ENCODE results near the gene NRN1L.
A peak's percentile ranks its signal among the peaks of the same experiment; 100 is the strongest.

DNA sequence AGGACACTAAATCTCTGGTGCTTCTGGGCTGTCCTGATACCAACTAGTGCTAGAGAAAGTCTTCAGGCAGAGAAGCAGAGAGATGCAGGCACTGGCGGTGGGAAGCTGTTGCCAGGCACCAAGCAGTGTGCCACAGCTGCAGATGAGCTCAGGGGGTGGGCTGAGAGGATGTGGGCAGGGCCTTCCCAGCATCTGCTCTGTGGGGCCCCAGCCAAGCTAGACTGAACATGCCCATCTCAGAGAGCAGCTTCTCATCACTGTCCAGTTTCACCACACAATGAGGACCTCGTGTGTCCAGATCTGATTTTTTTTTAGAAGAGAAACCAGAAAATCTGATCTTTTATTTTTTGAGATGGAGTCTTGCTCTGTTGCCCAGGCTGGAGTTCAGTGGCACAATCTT lies 25.5 kb downstream of the NRN1L start:
- TF ChIP-seq, protein P1, sequence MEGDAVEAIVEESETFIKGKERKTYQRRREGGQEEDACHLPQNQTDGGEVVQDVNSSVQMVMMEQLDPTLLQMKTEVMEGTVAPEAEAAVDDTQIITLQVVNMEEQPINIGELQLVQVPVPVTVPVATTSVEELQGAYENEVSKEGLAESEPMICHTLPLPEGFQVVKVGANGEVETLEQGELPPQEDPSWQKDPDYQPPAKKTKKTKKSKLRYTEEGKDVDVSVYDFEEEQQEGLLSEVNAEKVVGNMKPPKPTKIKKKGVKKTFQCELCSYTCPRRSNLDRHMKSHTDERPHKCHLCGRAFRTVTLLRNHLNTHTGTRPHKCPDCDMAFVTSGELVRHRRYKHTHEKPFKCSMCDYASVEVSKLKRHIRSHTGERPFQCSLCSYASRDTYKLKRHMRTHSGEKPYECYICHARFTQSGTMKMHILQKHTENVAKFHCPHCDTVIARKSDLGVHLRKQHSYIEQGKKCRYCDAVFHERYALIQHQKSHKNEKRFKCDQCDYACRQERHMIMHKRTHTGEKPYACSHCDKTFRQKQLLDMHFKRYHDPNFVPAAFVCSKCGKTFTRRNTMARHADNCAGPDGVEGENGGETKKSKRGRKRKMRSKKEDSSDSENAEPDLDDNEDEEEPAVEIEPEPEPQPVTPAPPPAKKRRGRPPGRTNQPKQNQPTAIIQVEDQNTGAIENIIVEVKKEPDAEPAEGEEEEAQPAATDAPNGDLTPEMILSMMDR (conservative IDR thresholded peaks at IDR 0.05; ENCODE audit: low read length): 0 out of 2 replicates have a peak, but pooled peaks have one; percentile 11
- no peak for TF ChIP-seq EZH2phosphoT487 (IDR thresholded peaks at IDR 0.05; ENCODE audit: borderline replicate concordance)

Data from Loucy (cell line).